Osteoblast (primary cell): ENCODE results near the gene WNT3A. TPM values are rescaled to one million over a fixed set of nuclear protein-coding genes. Genes with fewer than 3 reads are reported as not detected.

Experiments used
- DNase-seq: peaks from one replicate; pipeline ENCODE4 v3.0.0; 2011; ENCODE audit warnings: low spot score, mixed read lengths; ENCODE audit not compliant: insufficient read length; ENCODE audit errors: missing footprints
- H2AFZ ChIP-seq: 2 replicates; pipeline ENCODE4 v1.6.0; 2011; ENCODE audit warnings: mild to moderate bottlenecking, low read length
- H3K27ac ChIP-seq: 2 replicates; pipeline ENCODE4 v1.5.1; 2011; ENCODE audit warnings: mild to moderate bottlenecking, low read depth, low read length, moderate library complexity
- H3K27me3 ChIP-seq: 2 replicates; pipeline ENCODE4 v1.6.0; 2012; ENCODE audit warnings: mild to moderate bottlenecking, control low read depth, inconsistent platforms, low read length, moderate library complexity; ENCODE audit not compliant: insufficient read depth
- H3K36me3 ChIP-seq: 2 replicates; pipeline ENCODE4 v1.5.1; 2011; ENCODE audit warnings: mild to moderate bottlenecking, low read length, control low read depth, moderate library complexity; ENCODE audit not compliant: insufficient read depth
- H3K4me1 ChIP-seq: 2 replicates; pipeline ENCODE4 v1.5.1; 2011; ENCODE audit warnings: mild to moderate bottlenecking, low read length, control low read depth, moderate library complexity; ENCODE audit not compliant: insufficient read depth
- H3K4me2 ChIP-seq: 2 replicates; pipeline ENCODE4 v1.6.0; 2011; ENCODE audit warnings: mild to moderate bottlenecking, low read length; ENCODE audit not compliant: insufficient read depth
- H3K4me3 ChIP-seq: fragments of 200-600 bp; sonication (generic); 3 replicates; pipeline ENCODE4 v1.5.1; 2012; ENCODE audit warnings: mild to moderate bottlenecking, low read length, inconsistent platforms; ENCODE audit not compliant: insufficient read depth
- H3K79me2 ChIP-seq: 2 replicates; pipeline ENCODE4 v1.6.0; 2012; ENCODE audit warnings: mild to moderate bottlenecking, low read length, control low read depth, inconsistent platforms; ENCODE audit not compliant: insufficient read depth
- H3K9me3 ChIP-seq: 2 replicates; pipeline ENCODE4 v1.5.1; 2011; ENCODE audit warnings: low read depth, low read length, control low read depth
- H4K20me1 ChIP-seq: 2 replicates; pipeline ENCODE4 v1.6.0; 2012; ENCODE audit warnings: mild to moderate bottlenecking, low read length, control low read depth; ENCODE audit not compliant: insufficient read depth
- total RNA-seq: library from RNA; depleted of rRNA; stranded (reverse); fragments of >200 nt; gene quantifications from 2 replicates; pipeline ENCODE4 v1.2.3, GENCODE V29; 2012
- TF ChIP-seq, protein P1 (sequence below): IDR thresholded peaks from 2 replicates; pipeline ENCODE4 v1.5.1; 2011; ENCODE audit warnings: mild to moderate bottlenecking, low read depth, low read length, moderate library complexity; ENCODE audit errors: extremely low read depth

WNT3A gene
- total RNA-seq, 1 donor, result not detected

GRCh38 chr1:228095938-228096337 lies 89.1 kb downstream of the WNT3A start:
- peak; percentile 65 for DNase-seq

GRCh38 chr1:228096416-228097332 lies 89.9 kb downstream of the WNT3A start:
- no peak overlapping the region for H2AFZ ChIP-seq
- H3K27ac ChIP-seq, result peak overlapping the region; percentile 46
- peaks cover 10% of the 10 kb centered on the region for H3K4me1 ChIP-seq
- TF ChIP-seq, protein P1, sequence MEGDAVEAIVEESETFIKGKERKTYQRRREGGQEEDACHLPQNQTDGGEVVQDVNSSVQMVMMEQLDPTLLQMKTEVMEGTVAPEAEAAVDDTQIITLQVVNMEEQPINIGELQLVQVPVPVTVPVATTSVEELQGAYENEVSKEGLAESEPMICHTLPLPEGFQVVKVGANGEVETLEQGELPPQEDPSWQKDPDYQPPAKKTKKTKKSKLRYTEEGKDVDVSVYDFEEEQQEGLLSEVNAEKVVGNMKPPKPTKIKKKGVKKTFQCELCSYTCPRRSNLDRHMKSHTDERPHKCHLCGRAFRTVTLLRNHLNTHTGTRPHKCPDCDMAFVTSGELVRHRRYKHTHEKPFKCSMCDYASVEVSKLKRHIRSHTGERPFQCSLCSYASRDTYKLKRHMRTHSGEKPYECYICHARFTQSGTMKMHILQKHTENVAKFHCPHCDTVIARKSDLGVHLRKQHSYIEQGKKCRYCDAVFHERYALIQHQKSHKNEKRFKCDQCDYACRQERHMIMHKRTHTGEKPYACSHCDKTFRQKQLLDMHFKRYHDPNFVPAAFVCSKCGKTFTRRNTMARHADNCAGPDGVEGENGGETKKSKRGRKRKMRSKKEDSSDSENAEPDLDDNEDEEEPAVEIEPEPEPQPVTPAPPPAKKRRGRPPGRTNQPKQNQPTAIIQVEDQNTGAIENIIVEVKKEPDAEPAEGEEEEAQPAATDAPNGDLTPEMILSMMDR, result no peak
- H4K20me1 ChIP-seq, result peaks cover 96% of the 10 kb centered on the region
- H3K36me3 ChIP-seq, result peaks cover 67% of the 10 kb centered on the region
- no peak overlapping the region for H3K4me2 ChIP-seq
- peaks cover 100% of the 10 kb centered on the region for H3K79me2 ChIP-seq
- H3K9me3 ChIP-seq, result no peaks in the 10 kb centered on the region
- DNase-seq, result peak; percentile 72
- no peaks in the 10 kb centered on the region for H3K27me3 ChIP-seq
- no peak overlapping the region for H3K4me3 ChIP-seq

More at GRCh38 chr1:228095938-228096337, 89.1 kb downstream of the WNT3A start:
- Histone ChIP-seq H3K27me3 (no peaks in the 10 kb centered on the region), H4K20me1 (peaks cover 97% of the 10 kb centered on the region), H3K4me2 (no peak overlapping the region), H3K4me1 (peaks cover 10% of the 10 kb centered on the region), H3K9me3 (no peaks in the 10 kb centered on the region), H3K79me2 (peaks cover 100% of the 10 kb centered on the region), H3K27ac (peak overlapping the region; percentile 46), H3K4me3 (no peak overlapping the region), H2AFZ (no peak overlapping the region), H3K36me3 (peaks cover 73% of the 10 kb centered on the region)
- TF ChIP-seq, protein P1, result no peak

- Histone ChIP-seq H3K4me3 (no peak overlapping the region), H2AFZ (no peak overlapping the region), H3K36me3 (peaks cover 64% of the 10 kb centered on the region), H3K4me2 (no peak overlapping the region), H3K27me3 (no peaks in the 10 kb centered on the region), H3K79me2 (peaks cover 100% of the 10 kb centered on the region), H4K20me1 (peaks cover 88% of the 10 kb centered on the region), H3K27ac (no peak overlapping the region), H3K4me1 (peaks cover 10% of the 10 kb centered on the region), H3K9me3 (no peaks in the 10 kb centered on the region)
- TF ChIP-seq, protein P1, result no peak
- DNase-seq, result peak; percentile 43
Measured at GRCh38 chr1:228097333-228098081, 90.7 kb downstream of the WNT3A start.
